K562 (cell line): ENCODE results near the gene BDNF. TPM values are rescaled to one million over a fixed set of nuclear protein-coding genes. Genes with fewer than 3 reads are reported as not detected.

ENCODE experiments used
- ATAC-seq: fragments of 200-7000 bp; cut with Tn5 transposase; 3 replicates; pipeline ENCODE4 v1.9.1; 2020; ENCODE audit warnings: moderate library complexity
- BruUV-seq: library from RNA; stranded (reverse); fragments of 400-500 nt; replicated peaks from 2 replicates; lab custom pipeline; 2021; lab: Mats Ljungman, UMichigan
- CTCF ChIA-PET: fragments of 300-600 bp; formaldehyde crosslinking; extraction: SDS; loops from one replicate; lab custom pipeline; 2021; ENCODE audit warnings: low intra/inter-chr PET ratio; lab: Yijun Ruan, JAX
- POLR2A ChIA-PET: fragments of 300-600, 350-650 bp; sonication (Branson Sonifier 250); formaldehyde crosslinking; extraction: SDS; loops from one replicate; lab custom pipeline; 2021; ENCODE audit warnings: antibody characterized with exemption, inconsistent platforms; lab: Yijun Ruan, JAX
- DNase-seq, 4 experiments: peaks; one replicate each; pipeline versions ENCODE4 v3.0.0 to v3.0.0-alpha.2; 2011 to 2018; ENCODE audit warnings: low spot score in 3 of 4, mixed read lengths in 3 of 4; ENCODE audit errors: extremely low read depth in 1 of 4
- FAIRE-seq: peaks from 2 replicates; lab custom pipeline; 2011; peaks lifted over from hg19 to GRCh38; lab: Jason Lieb, UNC
- H2AFZ ChIP-seq: 2 replicates; pipeline ENCODE4 v1.6.0; 2011; ENCODE audit warnings: low read depth, low read length, control low read depth, inconsistent platforms
- H3K27ac ChIP-seq: fragments of 200-600 bp; 3 replicates; pipeline ENCODE4 v1.8.0; 2011; ENCODE audit warnings: low read depth, mild to moderate bottlenecking, control low read depth, inconsistent platforms, low read length, moderate library complexity, mixed read lengths; ENCODE audit errors: extremely low read depth
- H3K27me3 ChIP-seq, 2 experiments: fragments of 300-600 bp in 1 of 2; 2 replicates in 1 of 2; 3 replicates in 1 of 2; pipeline versions ENCODE4 v1.6.0 to v1.8.0; 2011; ENCODE audit warnings: inconsistent platforms in 2 of 2, low read length in 2 of 2, mild to moderate bottlenecking in 1 of 2, mixed read lengths in 1 of 2, moderate library complexity in 1 of 2; ENCODE audit not compliant: control insufficient read depth in 2 of 2, insufficient read depth in 2 of 2
- H3K36me3 ChIP-seq: fragments of 300-600 bp; 3 replicates; pipeline ENCODE4 v1.8.0; 2011; ENCODE audit warnings: mild to moderate bottlenecking, low read length, inconsistent platforms; ENCODE audit not compliant: control insufficient read depth, insufficient read depth
- H3K4me1 ChIP-seq, 2 experiments: fragments of 200-600 bp in 1 of 2; replicated peaks in 1 of 2; 2 replicates in 1 of 2; 3 replicates in 1 of 2; pipeline versions ENCODE4 v1.5.1 to v1.8.0; 2011; ENCODE audit warnings: inconsistent platforms in 2 of 2, low read length in 2 of 2, mild to moderate bottlenecking in 1 of 2, mixed read lengths in 1 of 2, moderate library complexity in 1 of 2; ENCODE audit not compliant: control insufficient read depth in 2 of 2, insufficient read depth in 2 of 2
- H3K4me2 ChIP-seq: 2 replicates; pipeline ENCODE4 v1.6.1; 2011; ENCODE audit warnings: low read length, control low read depth, inconsistent platforms, mixed read lengths; ENCODE audit not compliant: insufficient read depth
- H3K4me3 ChIP-seq: fragments of 200-600 bp; sonication (generic), shearing (Covaris generic); 2 replicates; pipeline ENCODE4 v1.5.1; 2016; ENCODE audit warnings: control low read depth, inconsistent platforms
- H3K79me2 ChIP-seq: fragments of 200-600 bp; 3 replicates; pipeline ENCODE4 v1.8.0; 2011; ENCODE audit warnings: low read length, inconsistent platforms; ENCODE audit not compliant: control insufficient read depth, insufficient read depth
- H3K9ac ChIP-seq, 2 experiments: 2 replicates each; pipeline versions ENCODE4 v1.6.0 to v1.6.1; 2011; ENCODE audit warnings: low read depth in 2 of 2, low read length in 2 of 2, control low read depth in 1 of 2, inconsistent platforms in 1 of 2, mild to moderate bottlenecking in 1 of 2, mixed read lengths in 1 of 2; ENCODE audit not compliant: insufficient read depth in 1 of 2
- H3K9me1 ChIP-seq: one replicate; pipeline ENCODE4 v1.6.0; 2011; ENCODE audit warnings: inconsistent platforms, mild to moderate bottlenecking, low read length, moderate library complexity; ENCODE audit not compliant: control insufficient read depth, insufficient read depth
- H3K9me3 ChIP-seq: replicated peaks from 2 replicates; pipeline ENCODE4 v1.5.1; 2011; ENCODE audit warnings: low read depth, low read length, inconsistent platforms; ENCODE audit not compliant: control insufficient read depth, insufficient read depth
- H4K20me1 ChIP-seq: replicated peaks from 2 replicates; pipeline ENCODE4 v1.6.1; 2011; ENCODE audit warnings: low read length, inconsistent platforms, mixed read lengths; ENCODE audit not compliant: control insufficient read depth, insufficient read depth
- BRF1 ChIP-seq: IDR thresholded peaks from 3 replicates; pipeline ENCODE4 v1.6.1; 2011; ENCODE audit warnings: borderline replicate concordance, mild to moderate bottlenecking; ENCODE audit not compliant: insufficient read length; ENCODE audit errors: extremely low read depth
- CAMTA2 ChIP-seq: fragments of 250-450 bp; sonication (Bioruptor Pico); conservative IDR thresholded peaks from 2 replicates; pipeline ENCODE4 v1.5.1; 2022
- CTCF ChIP-seq, 3 experiments: IDR thresholded peaks in 2 of 3; conservative IDR thresholded peaks in 1 of 3; 2 replicates each; pipeline ENCODE4 v1.5.1; 2011 to 2012; ENCODE audit warnings: low read length in 3 of 3, mild to moderate bottlenecking in 3 of 3, control low read depth in 2 of 3, improper control_type of control experiment in 1 of 3, inconsistent platforms in 1 of 3, low read depth in 1 of 3, mixed read lengths in 1 of 3, moderate library complexity in 1 of 3; ENCODE audit not compliant: insufficient read depth in 2 of 3
- EHMT2 ChIP-seq: fragments of 450-650 bp; IDR thresholded peaks from 2 replicates; pipeline ENCODE4 v1.6.1; 2018; ENCODE audit warnings: antibody characterized with exemption
- GABPA ChIP-seq: fragments of 200-800 bp; sonication (Bioruptor generic); conservative IDR thresholded peaks from 2 replicates; pipeline ENCODE4 v1.6.1; 2016; ENCODE audit warnings: low read depth, missing genetic modification characterization, missing compliant biosample characterization
- NBN ChIP-seq: fragments of 450-650 bp; IDR thresholded peaks from 2 replicates; pipeline ENCODE4 v1.6.1; 2016; ENCODE audit warnings: low read depth, mild to moderate bottlenecking
- NR2C2 ChIP-seq, 2 experiments: fragments of 200-800 bp in 1 of 2; sonication (Bioruptor generic) in 1 of 2; sonication (generic) in 1 of 2; formaldehyde crosslinking in 1 of 2; IDR thresholded peaks; 2 replicates each; pipeline versions ENCODE4 v1.6.1 to v1.8.0; 2016 to 2022; ENCODE audit warnings: mild to moderate bottlenecking in 1 of 2, missing compliant biosample characterization in 1 of 2, missing genetic modification characterization in 1 of 2, missing genetic modification reagents in 1 of 2
- in situ Hi-C: fragments of 300-500 bp; cut with MboI; formaldehyde crosslinking; loops from 4 replicates; pipeline ENCODE4 v1.15.0; 2018; ENCODE audit warnings: inconsistent platforms, mixed read lengths
- intact Hi-C: fragments of 100-400 bp; cut with micrococcal nuclease; formaldehyde crosslinking; loops from 2 replicates; pipeline ENCODE4 v1.14.2; 2022
- polyA plus RNA-seq, 8 experiments: library from polyadenylated mRNA; depleted of rRNA in 4 of 8; stranded (reverse) in 5 of 8; unstranded in 3 of 8; fragments of >200 nt; fragmentation: Nextera tagmentation in 2 of 8; fragmentation: Illumina TruSeq in 1 of 8; extraction: Ambion mirVana in 2 of 8; extraction: Trizol in 1 of 8; gene quantifications; 2 replicates each; pipeline versions ENCODE4 v1.2.1 to v1.2.3, GENCODE V29; 2011 to 2014; ENCODE audit warnings: inconsistent platforms in 1 of 8, missing spikeins in 1 of 8
- total RNA-seq, 7 experiments: library from RNA; depleted of rRNA in 6 of 7; stranded (reverse); fragments of >200 nt in 6 of 7; fragmentation: Illumina TruSeq in 2 of 7; extraction: Trizol in 2 of 7; gene quantifications; 2 replicates each; pipeline versions ENCODE4 v1.2.1 to v1.2.3, GENCODE V29; 2011 to 2021; ENCODE audit warnings: low replicate concordance in 1 of 7

BDNF gene
- total and polyA plus RNA-seq, 9 of the 15 experiments (the other 6 are each of a cell fraction or from before 2014, with no cell fraction given), result 0.04 TPM; not detected in 8

GRCh38 chr11:27717377-27717776 is 17.1 kb upstream of the BDNF start:
- no peaks in the 10 kb centered on the region for H4K20me1 ChIP-seq
- H3K4me3 ChIP-seq, result no peak overlapping the region
- H3K27ac ChIP-seq, result no peak overlapping the region
- ChIA-PET CTCF (no interaction called here), POLR2A (interaction anchor here (1.5 kb wide), 1 partner anchor 812 kb away, joined by 3 read pairs; no protein-coding TSS in a partner anchor)
- no TSS peak for BruUV-seq
- no peaks in the 10 kb centered on the region for H3K9me1 ChIP-seq
- DNase-seq (peak in 2 of 4 experiments; percentile 17 to 22), FAIRE-seq (no peak), ATAC-seq (peak; percentile 49; the same call in 1 of the 3 replicates)
- H3K36me3 ChIP-seq, result no peaks in the 10 kb centered on the region
- no peaks in the 10 kb centered on the region for H3K27me3 ChIP-seq
- in situ Hi-C loops (no loop called here), intact Hi-C loops (no loop called here)
- no peak overlapping the region for H2AFZ ChIP-seq
- no peak overlapping the region for H3K9ac ChIP-seq
- TF ChIP-seq GABPA (tag) (no peak), NR2C2 (CRISPR knock-in tag; IDR thresholded peaks at IDR 0.05) (no peak), NR2C2 (tag; IDR thresholded peaks at IDR 0.05) (no peak), CTCF (IDR thresholded peaks at IDR 0.05 in 2 of 3, conservative IDR thresholded peaks at IDR 0.05 in 1 of 3; ENCODE audit: insufficient read depth in 2 of 3, low read depth in 1 of 3, low read length in 3 of 3) (0 out of 6 replicates have a peak, but pooled peaks of 1 of the 3 experiments have one; percentile 7), CAMTA2 (CRISPR knock-in tag) (no peak), NBN (no peak), BRF1 (no peak), EHMT2 (0 out of 2 replicates have a peak, but pooled peaks have one; percentile 25)
- no peaks in the 10 kb centered on the region for H3K79me2 ChIP-seq
- peaks cover 0 to 1% of the 10 kb centered on the region in 2 experiments; a peak in 1 of 5 replicates for H3K4me1 ChIP-seq
- no peak overlapping the region for H3K4me2 ChIP-seq
- H3K9me3 ChIP-seq, result no peaks in the 10 kb centered on the region
